ENCODE data around the gene NRDE2.
A peak's percentile ranks its signal among the peaks of the same experiment; 100 is the strongest.

NRDE2 gene, protein sequence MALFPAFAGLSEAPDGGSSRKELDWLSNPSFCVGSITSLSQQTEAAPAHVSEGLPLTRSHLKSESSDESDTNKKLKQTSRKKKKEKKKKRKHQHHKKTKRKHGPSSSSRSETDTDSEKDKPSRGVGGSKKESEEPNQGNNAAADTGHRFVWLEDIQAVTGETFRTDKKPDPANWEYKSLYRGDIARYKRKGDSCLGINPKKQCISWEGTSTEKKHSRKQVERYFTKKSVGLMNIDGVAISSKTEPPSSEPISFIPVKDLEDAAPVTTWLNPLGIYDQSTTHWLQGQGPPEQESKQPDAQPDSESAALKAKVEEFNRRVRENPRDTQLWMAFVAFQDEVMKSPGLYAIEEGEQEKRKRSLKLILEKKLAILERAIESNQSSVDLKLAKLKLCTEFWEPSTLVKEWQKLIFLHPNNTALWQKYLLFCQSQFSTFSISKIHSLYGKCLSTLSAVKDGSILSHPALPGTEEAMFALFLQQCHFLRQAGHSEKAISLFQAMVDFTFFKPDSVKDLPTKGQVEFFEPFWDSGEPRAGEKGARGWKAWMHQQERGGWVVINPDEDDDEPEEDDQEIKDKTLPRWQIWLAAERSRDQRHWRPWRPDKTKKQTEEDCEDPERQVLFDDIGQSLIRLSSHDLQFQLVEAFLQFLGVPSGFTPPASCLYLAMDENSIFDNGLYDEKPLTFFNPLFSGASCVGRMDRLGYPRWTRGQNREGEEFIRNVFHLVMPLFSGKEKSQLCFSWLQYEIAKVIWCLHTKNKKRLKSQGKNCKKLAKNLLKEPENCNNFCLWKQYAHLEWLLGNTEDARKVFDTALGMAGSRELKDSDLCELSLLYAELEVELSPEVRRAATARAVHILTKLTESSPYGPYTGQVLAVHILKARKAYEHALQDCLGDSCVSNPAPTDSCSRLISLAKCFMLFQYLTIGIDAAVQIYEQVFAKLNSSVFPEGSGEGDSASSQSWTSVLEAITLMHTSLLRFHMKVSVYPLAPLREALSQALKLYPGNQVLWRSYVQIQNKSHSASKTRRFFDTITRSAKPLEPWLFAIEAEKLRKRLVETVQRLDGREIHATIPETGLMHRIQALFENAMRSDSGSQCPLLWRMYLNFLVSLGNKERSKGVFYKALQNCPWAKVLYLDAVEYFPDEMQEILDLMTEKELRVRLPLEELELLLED

DNA sequence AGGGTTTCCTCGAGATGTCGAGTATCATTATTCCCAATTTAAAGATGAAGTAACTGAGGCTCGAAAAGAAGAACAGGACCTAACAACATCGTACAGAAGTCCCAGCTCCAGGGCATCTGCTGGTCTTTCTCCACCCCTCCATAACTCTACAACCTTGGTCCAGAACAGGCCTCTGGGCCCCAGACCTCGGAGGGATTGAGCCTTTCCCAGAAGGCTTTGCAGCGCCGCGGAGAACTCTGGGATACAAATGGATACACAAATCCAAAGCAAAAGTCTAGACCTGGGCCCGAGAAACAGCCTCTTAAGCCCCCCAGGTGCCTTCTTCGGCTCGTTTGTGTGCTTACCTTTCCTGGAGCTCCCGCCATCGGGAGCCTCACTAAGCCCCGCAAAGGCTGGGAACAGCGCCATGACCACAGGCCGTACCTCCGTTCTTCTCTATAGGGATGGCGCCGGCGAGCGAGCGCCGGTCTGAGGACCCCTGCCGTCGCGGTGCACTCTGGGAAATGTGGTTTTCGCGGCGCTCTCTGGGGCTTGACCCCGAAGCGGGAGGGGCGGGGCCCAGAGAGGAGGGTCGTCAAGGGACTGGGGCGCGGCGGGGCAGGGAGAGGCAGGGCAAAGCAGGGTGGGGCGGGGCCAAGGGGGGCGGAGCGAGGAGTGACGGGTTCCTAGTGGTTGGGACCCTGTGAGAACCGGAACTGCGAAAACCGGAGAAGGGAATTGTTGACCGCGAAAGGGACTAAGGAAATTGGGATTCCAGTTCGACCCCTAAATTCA, at the start of gene NRDE2:
Gene NRDE2, minus strand, starts transcription at position 445 of the 774 bp plus-strand sequence. Its CDS starts 37 bp downstream, at position 408.
- DNase-seq (ENCODE audit: low read depth), result peak; percentile 87
- H3K4me3 ChIP-seq (ENCODE audit: low read length), result peak within 1 kb of the TSS; percentile 75
- TF ChIP-seq CTCF (conservative IDR thresholded peaks at IDR 0.05; ENCODE audit: low read depth, low read length), result peak; percentile 5

DNA sequence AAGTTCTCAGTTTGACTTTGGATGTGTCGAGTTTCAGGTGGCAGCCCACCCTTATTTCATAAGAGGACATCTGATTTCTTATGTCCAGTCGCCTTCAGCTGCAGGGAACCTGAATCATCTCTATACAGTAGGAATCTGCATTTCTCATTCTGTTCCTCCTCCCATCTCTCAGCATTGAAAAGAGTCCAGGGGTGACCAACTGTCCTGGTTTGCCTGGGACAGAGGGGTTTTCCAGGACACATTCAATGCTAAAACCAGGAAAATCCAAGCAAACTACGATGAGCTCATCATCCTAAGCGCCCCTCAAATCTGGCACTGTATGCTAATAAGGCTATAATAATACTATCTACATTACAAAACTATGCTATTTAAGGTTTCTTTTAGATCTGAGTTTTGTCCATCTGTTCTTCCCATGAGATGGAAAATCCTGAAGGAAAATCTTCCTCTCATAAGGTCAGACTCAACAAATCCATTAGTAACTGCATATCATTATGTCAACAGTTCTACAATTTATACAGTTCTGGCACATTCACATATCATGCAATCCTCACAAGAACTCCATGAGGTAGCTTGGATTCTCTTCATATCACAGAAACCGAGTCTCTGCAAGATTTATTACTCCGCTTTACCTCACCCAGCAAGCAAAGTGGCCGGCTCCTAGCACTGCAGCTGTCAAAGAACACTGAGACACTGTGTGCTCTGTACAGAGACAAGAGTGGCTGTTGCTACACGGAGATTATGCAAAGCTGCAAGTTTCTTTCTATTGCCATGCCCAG, 49.5 kb upstream of the NRDE2 start:
- DNase-seq (ENCODE audit: low read depth), result no peak
- no peak for TF ChIP-seq CTCF (conservative IDR thresholded peaks at IDR 0.05; ENCODE audit: low read depth, low read length)

DNA sequence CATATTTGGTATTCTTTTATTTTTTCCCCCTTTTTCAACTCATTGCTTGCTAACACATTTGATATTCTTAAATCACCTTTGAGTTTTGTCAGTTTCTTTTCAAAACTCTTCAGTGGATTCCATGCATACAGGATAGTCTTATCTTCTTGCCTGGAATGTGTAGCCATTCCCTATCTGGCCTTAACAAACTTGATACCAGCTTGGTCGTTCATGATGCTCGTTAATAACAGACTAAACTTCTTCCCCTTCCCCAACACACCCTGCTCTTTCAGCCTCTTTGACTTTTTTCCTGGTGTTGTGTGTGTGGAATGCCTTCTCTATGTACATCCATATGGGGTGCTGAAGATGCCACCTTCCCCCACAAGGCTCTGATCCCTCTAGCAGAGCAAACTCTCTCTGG, 47.4 kb upstream of the NRDE2 start:
- no peak for TF ChIP-seq CTCF (conservative IDR thresholded peaks at IDR 0.05; ENCODE audit: low read depth, low read length)

More for the DNA sequence above, 49.5 kb upstream of the NRDE2 start:
- no peak overlapping the region for H3K4me3 ChIP-seq (ENCODE audit: low read length)

GRCh38 chr14:90378249-90378648, 46.5 kb upstream of the NRDE2 start:
- no peak for TF ChIP-seq CTCF (conservative IDR thresholded peaks at IDR 0.05; ENCODE audit: low read depth, low read length)
- H3K4me3 ChIP-seq (ENCODE audit: low read length), result no peak overlapping the region
- no peak for DNase-seq (ENCODE audit: low read depth)

More for the DNA sequence above, 47.4 kb upstream of the NRDE2 start:
- DNase-seq (ENCODE audit: low read depth), result no peak
- no peak overlapping the region for H3K4me3 ChIP-seq (ENCODE audit: low read length)

GRCh38 chr14:90375934-90376333, 44.2 kb upstream of the NRDE2 start:
- no peak for TF ChIP-seq CTCF (conservative IDR thresholded peaks at IDR 0.05; ENCODE audit: low read depth, low read length)
- DNase-seq (ENCODE audit: low read depth), result no peak
- no peak overlapping the region for H3K4me3 ChIP-seq (ENCODE audit: low read length)

- no peak overlapping the region for H3K4me3 ChIP-seq (ENCODE audit: low read length)
- no peak for DNase-seq (ENCODE audit: low read depth)
- no peak for TF ChIP-seq CTCF (conservative IDR thresholded peaks at IDR 0.05; ENCODE audit: low read depth, low read length)
These were observed 43.1 kb upstream of the NRDE2 start for GRCh38 chr14:90374813-90375212.
